GM21390 (cell line): ENCODE data around the gene SERPINA12.

ENCODE experiments used
- ATAC-seq: cut with Tn5 transposase; IDR thresholded peaks from one replicate; pipeline ENCODE4 v1.9.1; 2021; ENCODE audit not compliant: unreplicated experiment

The SERPINA12 gene

DNA sequence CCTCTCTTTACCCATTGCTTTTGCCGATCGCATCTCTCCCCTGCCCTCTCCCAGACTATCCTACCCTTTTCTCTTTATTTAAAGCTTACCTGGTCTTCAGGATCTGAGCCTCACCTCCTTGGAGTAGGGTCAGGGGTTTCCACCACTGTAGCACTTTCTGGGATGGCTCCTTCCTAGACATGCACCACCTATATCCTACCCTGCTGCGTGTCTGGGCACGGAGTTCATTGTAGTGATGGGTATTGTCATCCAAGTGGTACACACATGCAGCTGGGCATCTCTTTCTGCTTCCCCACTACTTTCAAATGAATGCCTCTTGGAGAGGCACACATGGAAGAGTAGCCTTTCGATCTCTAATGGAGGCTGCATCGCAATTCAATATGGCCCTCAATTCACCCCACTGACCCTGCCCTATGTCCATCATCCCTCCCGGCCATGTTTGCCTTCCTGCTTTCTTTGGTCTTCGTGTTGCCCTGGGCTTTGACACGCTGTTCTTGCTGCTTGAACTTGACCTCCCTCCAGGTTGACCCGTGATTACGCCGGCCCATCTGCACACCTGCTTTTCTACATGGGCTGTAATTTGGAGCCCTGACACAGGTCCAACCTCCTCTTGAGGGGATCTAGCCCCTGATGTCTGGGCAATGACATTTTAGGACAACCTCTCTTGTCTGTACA is 67.6 kb downstream of the SERPINA12 start:
- no peak for ATAC-seq

GRCh38 chr14:94441130-94441529 is 68.1 kb downstream of the SERPINA12 start:
- no peak for ATAC-seq

GRCh38 chr14:94439453-94440057 is 69.7 kb downstream of the SERPINA12 start:
- no peak for ATAC-seq
